GM10266 (cell line): ENCODE data around the gene TAS2R60.
"Not testable (repeated sequence)": the region's sequence is repeated elsewhere in the genome, so short reads cannot be mapped to it uniquely, and the experiment has no call there.

Experiments used
- DNase-seq: peaks from one replicate; pipeline ENCODE4 v3.0.0; 2012; ENCODE audit errors: extremely low spot score
- TF ChIP-seq, protein P1 (sequence below): IDR thresholded peaks from 2 replicates; pipeline ENCODE4 v1.5.1; 2012; ENCODE audit warnings: mild to moderate bottlenecking, low read depth; ENCODE audit not compliant: control insufficient read depth, insufficient read depth; ENCODE audit errors: missing control alignments

The TAS2R60 gene

DNA sequence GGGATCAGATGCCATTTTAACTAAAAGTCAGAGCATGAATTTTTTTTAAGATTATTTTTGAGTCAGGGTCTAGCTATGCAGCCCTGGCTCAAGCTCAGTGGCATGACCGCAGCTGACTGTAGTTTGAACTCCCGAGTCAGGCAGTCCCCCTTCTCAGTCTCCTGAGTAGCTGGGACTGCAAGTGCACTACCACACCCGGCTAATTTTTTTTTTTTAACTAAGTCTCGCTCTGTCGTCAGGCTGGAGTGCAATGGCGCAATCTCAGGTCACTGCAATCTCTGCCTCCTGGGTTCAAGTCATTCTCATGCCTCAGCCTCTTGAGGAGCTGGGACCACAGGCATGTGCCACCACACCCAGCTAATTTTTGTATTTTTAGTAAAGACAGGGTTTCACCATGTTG lies 42.2 kb downstream of the TAS2R60 start:
- TF ChIP-seq, protein P1, sequence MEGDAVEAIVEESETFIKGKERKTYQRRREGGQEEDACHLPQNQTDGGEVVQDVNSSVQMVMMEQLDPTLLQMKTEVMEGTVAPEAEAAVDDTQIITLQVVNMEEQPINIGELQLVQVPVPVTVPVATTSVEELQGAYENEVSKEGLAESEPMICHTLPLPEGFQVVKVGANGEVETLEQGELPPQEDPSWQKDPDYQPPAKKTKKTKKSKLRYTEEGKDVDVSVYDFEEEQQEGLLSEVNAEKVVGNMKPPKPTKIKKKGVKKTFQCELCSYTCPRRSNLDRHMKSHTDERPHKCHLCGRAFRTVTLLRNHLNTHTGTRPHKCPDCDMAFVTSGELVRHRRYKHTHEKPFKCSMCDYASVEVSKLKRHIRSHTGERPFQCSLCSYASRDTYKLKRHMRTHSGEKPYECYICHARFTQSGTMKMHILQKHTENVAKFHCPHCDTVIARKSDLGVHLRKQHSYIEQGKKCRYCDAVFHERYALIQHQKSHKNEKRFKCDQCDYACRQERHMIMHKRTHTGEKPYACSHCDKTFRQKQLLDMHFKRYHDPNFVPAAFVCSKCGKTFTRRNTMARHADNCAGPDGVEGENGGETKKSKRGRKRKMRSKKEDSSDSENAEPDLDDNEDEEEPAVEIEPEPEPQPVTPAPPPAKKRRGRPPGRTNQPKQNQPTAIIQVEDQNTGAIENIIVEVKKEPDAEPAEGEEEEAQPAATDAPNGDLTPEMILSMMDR, result no peak
- no peak for DNase-seq

DNA sequence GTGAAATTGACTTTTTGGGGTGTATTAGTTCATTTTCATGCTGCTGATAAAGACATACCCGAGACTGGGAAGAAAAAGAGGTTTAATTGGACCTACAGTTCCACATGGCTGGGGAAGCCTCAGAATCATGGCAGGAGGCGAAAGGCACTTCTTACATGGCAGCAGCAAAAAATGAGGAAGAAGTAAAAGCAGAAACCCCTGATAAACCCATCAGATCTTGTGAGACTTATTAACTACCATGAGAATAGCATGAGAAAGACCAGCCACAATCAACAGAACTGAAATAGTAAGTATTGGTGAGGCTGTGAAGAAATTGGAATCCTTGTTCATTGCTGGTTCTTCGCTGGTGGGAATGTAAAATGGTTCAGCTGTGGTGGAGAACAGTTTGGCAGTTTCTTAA lies 43.0 kb downstream of the TAS2R60 start:
- DNase-seq, result not testable (repeated sequence)

DNA sequence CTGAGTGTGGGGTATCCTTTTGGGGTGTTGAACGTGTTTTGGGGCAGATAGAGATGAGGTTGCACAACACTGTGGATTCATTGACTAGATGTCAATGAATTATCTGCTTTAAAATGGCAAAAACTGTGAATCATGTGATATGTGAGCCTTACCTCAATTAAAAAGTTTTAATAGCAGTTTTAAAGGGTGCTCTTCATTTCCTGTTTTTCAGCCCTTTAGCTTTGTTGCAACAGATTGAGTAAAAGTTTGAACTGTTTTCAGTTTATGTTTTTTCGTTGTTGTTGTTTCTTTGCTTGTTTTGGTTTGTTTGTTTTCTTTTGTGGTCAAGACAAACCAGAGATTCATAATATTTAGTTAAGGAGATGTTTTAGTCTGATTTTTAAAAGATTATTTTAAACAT lies 43.8 kb downstream of the TAS2R60 start:
- TF ChIP-seq, protein P1, result no peak

DNA sequence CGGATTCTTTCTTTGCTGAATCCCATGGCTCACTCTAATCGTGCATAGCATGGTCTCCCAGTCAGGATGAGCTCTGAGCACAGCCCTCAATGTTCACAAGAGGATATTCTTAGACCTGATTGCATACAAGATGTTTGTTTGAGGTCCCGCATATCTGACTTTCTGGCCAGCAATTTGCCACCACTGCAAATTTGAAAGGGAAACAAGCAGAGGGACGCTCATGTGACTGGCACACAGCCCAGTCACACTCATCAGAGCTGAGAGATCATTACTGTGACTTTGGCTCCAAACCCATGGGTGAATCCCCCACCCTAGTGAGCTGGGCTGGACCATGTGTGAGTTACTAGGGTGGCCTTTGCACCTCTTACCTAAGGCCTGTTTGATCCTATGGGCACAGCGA lies 44.3 kb downstream of the TAS2R60 start:
- TF ChIP-seq, protein P1, result no peak
- DNase-seq, result no peak

More for the DNA sequence above, 43.8 kb downstream of the TAS2R60 start:
- no peak for DNase-seq

DNA sequence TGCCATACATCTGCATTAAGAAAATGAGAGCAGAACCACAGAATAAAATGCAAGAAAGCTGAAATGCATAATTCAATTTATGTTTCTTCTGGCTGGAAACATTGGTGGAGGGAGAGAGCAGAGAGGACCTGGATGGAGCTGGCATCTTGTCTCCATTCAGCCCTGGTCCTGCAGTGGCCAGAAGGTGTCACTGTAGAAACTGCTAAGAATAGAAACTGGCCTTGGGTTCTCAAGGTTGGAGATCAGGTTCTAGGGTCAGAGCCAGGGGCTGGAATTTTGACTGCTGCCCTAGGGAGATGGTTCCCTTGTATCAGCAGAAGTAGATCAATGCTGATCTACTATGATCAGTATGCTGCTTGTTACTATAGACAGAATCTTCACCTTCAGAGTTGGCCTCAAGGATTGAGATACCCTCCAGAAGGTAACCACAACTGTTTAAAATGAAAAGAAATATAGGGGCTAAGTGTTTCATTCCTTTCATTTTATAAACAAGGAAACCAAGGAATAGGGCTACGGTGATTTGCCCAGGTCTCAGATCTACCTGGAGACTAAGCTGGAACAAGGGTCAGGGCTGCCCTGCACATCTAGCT lies 47.6 kb downstream of the TAS2R60 start:
- TF ChIP-seq, protein P1, result peak; percentile 61
- no peak for DNase-seq

DNA sequence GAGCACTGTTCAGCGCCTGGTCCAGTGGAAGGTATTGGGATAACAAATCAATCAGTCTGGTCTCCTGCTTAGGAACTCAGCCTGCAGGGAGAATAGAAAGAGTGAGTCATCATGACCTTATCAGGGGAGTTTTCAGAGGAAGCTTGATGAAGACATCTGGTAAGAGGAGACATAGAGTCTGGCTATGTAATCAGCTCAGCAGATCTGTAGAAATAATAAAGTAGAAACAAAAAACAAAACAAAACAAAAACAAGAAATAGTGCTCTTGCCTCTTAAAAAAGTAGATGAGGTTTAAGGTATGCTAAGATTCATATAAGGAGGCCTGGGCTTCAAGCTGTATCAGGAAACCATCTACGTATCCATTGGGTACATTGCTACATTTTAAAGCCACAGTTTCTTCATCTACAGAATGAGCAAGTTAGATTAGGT lies 48.8 kb downstream of the TAS2R60 start:
- TF ChIP-seq, protein P1, result no peak
- no peak for DNase-seq

DNA sequence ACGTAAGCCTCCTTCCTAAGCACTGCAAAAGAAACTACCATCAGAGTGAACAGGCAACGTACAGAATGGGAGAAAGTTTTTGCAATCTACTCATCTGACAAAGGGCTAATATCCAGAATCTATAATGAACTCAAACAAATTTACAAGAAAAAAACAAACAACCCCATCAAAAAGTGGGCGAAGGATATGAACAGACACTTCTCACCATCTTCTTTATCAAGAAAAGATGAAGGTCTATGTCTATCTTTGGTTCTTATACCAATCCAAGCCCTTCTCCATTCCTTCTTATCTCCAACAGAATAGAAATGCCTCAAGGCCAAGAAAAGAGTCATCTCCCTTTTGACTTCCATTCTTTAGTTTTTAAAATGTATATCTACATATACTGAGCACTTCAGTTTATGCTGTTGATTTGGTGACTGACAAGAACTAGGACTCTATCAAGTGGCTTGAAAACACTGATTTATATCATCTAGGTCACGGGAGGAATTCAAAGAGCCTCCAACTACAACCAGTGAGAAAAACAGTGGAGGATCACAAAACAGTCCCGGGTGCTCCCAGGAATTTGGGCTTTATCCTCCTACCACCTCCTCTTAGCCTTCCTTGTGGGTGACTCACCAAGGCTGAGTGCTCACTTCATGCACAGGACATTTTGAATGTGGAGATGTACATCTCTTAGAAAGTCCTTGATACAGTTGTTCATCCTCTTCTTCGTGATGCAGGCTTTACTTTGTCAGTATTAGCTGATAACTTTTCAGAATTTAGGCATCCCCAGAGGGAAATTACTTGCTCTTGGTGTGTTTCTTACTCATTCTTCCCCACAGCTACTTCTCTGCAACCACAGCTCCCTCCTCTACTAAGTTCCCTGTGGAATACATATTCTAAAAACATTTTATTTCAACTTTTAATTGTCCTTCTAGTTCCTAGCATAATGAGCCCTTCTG lies 49.8 kb downstream of the TAS2R60 start:
- TF ChIP-seq, protein P1, result no peak
- DNase-seq, result no peak
